Kidney epithelial cell (primary cell): ENCODE results near the gene OR10X1. TPM values are rescaled to one million over a fixed set of nuclear protein-coding genes. Genes with fewer than 3 reads are reported as not detected.

Source experiments
- DNase-seq: peaks from one replicate; pipeline ENCODE4 v3.0.0-alpha.2; 2010; ENCODE audit warnings: low read depth
- H3K27me3 ChIP-seq: 2 replicates; pipeline ENCODE4 v1.6.0; 2011; ENCODE audit warnings: low read length; ENCODE audit not compliant: control insufficient read depth, insufficient read depth
- H3K36me3 ChIP-seq: 2 replicates; pipeline ENCODE4 v1.5.1; 2011; ENCODE audit warnings: low read length; ENCODE audit not compliant: control insufficient read depth, insufficient read depth
- H3K4me3 ChIP-seq: 2 replicates; pipeline ENCODE4 v1.5.1; 2011; ENCODE audit warnings: low read depth, mild to moderate bottlenecking, control low read depth, low read length
- total RNA-seq: library from RNA; depleted of rRNA; stranded (reverse); fragments of >200 nt; gene quantifications from 2 replicates; pipeline ENCODE4 v1.2.3, GENCODE V29; 2015
- TF ChIP-seq, protein P1 (sequence below): IDR thresholded peaks from 2 replicates; pipeline ENCODE4 v1.5.1; 2011; ENCODE audit warnings: mild to moderate bottlenecking, moderate library complexity, low read length, control low read depth, inconsistent platforms; ENCODE audit not compliant: insufficient read depth, poor library complexity, severe bottlenecking

OR10X1 gene
- total RNA-seq, 1 donor from 2014 or later, result not detected

DNA sequence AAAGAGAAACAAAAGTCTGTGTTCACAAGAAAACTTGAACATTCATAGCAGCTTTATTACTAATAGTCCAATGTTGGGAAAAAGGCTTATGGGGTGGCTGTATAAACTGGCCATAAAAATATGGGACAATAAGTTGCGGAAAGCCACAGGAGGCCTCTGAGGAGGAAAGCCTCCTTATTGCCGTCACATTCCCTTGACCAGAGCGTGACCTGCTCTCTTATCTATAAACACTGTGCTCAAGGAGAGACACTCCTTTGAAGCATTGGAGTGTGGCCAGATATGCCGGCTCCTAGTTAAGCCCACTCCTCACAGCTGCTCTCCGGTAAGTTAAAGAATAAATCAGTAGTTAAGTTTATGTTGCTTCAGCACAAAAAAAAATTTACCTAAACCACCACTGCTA is 45.2 kb downstream of the OR10X1 start:
- H3K27me3 ChIP-seq, result no peaks in the 10 kb centered on the region
- no peaks in the 10 kb centered on the region for H3K36me3 ChIP-seq
- DNase-seq, result no peak
- H3K4me3 ChIP-seq, result no peak overlapping the region
- TF ChIP-seq, protein P1, sequence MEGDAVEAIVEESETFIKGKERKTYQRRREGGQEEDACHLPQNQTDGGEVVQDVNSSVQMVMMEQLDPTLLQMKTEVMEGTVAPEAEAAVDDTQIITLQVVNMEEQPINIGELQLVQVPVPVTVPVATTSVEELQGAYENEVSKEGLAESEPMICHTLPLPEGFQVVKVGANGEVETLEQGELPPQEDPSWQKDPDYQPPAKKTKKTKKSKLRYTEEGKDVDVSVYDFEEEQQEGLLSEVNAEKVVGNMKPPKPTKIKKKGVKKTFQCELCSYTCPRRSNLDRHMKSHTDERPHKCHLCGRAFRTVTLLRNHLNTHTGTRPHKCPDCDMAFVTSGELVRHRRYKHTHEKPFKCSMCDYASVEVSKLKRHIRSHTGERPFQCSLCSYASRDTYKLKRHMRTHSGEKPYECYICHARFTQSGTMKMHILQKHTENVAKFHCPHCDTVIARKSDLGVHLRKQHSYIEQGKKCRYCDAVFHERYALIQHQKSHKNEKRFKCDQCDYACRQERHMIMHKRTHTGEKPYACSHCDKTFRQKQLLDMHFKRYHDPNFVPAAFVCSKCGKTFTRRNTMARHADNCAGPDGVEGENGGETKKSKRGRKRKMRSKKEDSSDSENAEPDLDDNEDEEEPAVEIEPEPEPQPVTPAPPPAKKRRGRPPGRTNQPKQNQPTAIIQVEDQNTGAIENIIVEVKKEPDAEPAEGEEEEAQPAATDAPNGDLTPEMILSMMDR, result no peak

Other genes with a start within 250 kb of the OR10X1 start
- not detected in 2 replicates for gene CD1B, start 248.4 kb downstream of the OR10X1 start, total RNA-seq
- gene CD1E, start 226.0 kb downstream of the OR10X1 start, total RNA-seq, result not detected in 2 replicates
- gene OR10T2, start 180.4 kb downstream of the OR10X1 start, total RNA-seq, result not detected in 2 replicates
- gene OR10K2, start 153.7 kb downstream of the OR10X1 start, total RNA-seq, result not detected in 2 replicates
- not detected in 2 replicates for gene OR10K1, start 118.1 kb downstream of the OR10X1 start, total RNA-seq
- not detected in 2 replicates for gene OR10R2, start 107.7 kb downstream of the OR10X1 start, total RNA-seq
- gene OR6Y1, start 25.5 kb downstream of the OR10X1 start, total RNA-seq, result not detected in 2 replicates
- gene OR6P1, start 9.3 kb downstream of the OR10X1 start, total RNA-seq, result not detected in 2 replicates
- gene OR10Z1, start 25.4 kb upstream of the OR10X1 start, total RNA-seq, result not detected in 2 replicates
- not detected in 2 replicates for gene SPTA1, start 106.8 kb upstream of the OR10X1 start, total RNA-seq
- not detected in 2 replicates for gene OR6K2, start 120.8 kb upstream of the OR10X1 start, total RNA-seq
- not detected in 2 replicates for gene OR6K3, start 140.8 kb upstream of the OR10X1 start, total RNA-seq
- gene OR6K6, start 174.8 kb upstream of the OR10X1 start, total RNA-seq, result not detected in 2 replicates
- gene OR6N1, start 192.3 kb upstream of the OR10X1 start, total RNA-seq, result not detected in 2 replicates
- not detected in 2 replicates for gene OR6N2, start 201.3 kb upstream of the OR10X1 start, total RNA-seq